Skeletal muscle satellite cell (primary cell): ENCODE results near the gene SPATA24.

Experiments used
- H3K27me3 ChIP-seq: 2 replicates; pipeline ENCODE4 v1.7.0; 2013; ENCODE audit warnings: low read length; ENCODE audit not compliant: control insufficient read depth, insufficient read depth
- H3K36me3 ChIP-seq: 2 replicates; pipeline ENCODE4 v1.7.0; 2013; ENCODE audit warnings: mild to moderate bottlenecking, control low read depth, low read length; ENCODE audit not compliant: insufficient read depth
- H3K4me1 ChIP-seq: 2 replicates; pipeline ENCODE4 v1.7.0; 2013; ENCODE audit warnings: low read length; ENCODE audit not compliant: control insufficient read depth, insufficient read depth
- H3K4me2 ChIP-seq: 2 replicates; pipeline ENCODE4 v1.7.0; 2013; ENCODE audit warnings: mild to moderate bottlenecking, low read length
- H3K4me3 ChIP-seq: 2 replicates; pipeline ENCODE4 v1.7.0; 2013; ENCODE audit warnings: low read length
- H3K9ac ChIP-seq: 2 replicates; pipeline ENCODE4 v1.7.0; 2013; ENCODE audit warnings: mild to moderate bottlenecking, low read depth, low read length, moderate library complexity
- H3K9me3 ChIP-seq: replicated peaks from 2 replicates; pipeline ENCODE4 v1.7.0; 2013; ENCODE audit warnings: mild to moderate bottlenecking, control low read depth, low read length

SPATA24 gene

GRCh38 chr5:139403418-139403786, 487 bp downstream of the SPATA24 start:
- peaks cover 10% of the 10 kb centered on the region for H3K4me1 ChIP-seq
- no peaks in the 10 kb centered on the region for H3K36me3 ChIP-seq
- peak overlapping the region; percentile 83 for H3K9ac ChIP-seq
- no peaks in the 10 kb centered on the region for H3K27me3 ChIP-seq
- H3K4me2 ChIP-seq = peak overlapping the region; percentile 94
- H3K4me3 ChIP-seq = peak overlapping the region; percentile 79
- H3K9me3 ChIP-seq = no peaks in the 10 kb centered on the region

DNA sequence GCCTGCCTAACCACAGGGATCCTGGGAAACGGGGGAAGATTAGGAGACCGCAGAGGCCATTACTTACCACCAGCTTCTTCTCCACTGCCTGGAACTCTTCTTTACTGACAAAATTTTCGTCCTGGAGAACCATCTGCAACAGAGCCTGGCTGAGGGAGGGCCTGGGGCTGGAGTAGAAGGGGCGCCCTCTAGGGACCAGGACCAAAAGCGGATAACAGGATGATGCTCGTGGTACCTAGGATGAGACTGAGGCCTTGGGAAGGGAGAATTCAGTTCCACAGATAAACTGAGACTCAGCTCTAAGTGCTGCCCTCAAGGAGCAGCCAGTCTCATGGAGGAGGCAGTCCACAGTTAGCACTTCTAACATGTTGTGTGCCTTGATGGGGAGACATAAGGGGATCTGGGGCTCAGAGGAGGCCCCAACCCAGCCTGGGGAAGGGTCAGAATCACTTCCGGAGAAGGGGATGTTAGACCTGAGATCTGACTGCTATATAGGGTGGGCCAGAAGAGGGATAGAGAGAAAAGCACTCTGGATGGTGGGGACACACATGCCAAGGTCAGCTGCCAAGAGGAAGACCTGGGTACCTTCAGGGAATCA, 1.2 kb downstream of the SPATA24 start:
- Histone ChIP-seq H3K4me1 (peaks cover 10% of the 10 kb centered on the region), H3K36me3 (no peaks in the 10 kb centered on the region), H3K9ac (peak overlapping the region; percentile 83), H3K4me2 (peak overlapping the region; percentile 94), H3K4me3 (no peak overlapping the region), H3K9me3 (no peaks in the 10 kb centered on the region), H3K27me3 (no peaks in the 10 kb centered on the region)

DNA sequence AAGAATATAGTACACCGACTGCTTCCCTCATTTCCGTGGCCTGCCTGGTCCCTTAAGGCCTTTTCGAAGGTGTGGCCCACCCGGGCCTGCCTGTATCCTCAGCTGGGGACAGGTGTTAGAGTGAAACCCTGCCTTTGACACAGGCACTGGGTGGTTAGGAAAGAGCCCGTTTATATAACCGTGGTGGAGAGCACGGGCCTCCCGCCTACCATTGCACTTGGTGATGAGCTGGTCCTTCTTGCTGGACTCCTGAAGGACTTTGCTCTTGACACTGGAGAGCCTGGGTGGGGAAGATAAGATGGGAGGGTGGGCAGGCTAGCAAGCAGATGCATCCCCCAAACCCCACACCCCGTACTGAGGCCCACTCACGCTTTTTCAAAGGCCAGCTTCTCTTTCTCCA, 2.3 kb downstream of the SPATA24 start:
- Histone ChIP-seq H3K4me2 (no peak overlapping the region), H3K4me1 (peaks cover 10% of the 10 kb centered on the region), H3K4me3 (no peak overlapping the region), H3K9ac (no peak overlapping the region), H3K36me3 (no peaks in the 10 kb centered on the region), H3K27me3 (no peaks in the 10 kb centered on the region), H3K9me3 (no peaks in the 10 kb centered on the region)

- Histone ChIP-seq H3K36me3 (no peaks in the 10 kb centered on the region), H3K27me3 (no peaks in the 10 kb centered on the region), H3K9ac (no peak overlapping the region), H3K4me3 (no peak overlapping the region), H3K4me1 (peaks cover 26% of the 10 kb centered on the region), H3K9me3 (no peaks in the 10 kb centered on the region), H3K4me2 (no peak overlapping the region)
Measured at GRCh38 chr5:139399501-139400121, 4.3 kb downstream of the SPATA24 start.

DNA sequence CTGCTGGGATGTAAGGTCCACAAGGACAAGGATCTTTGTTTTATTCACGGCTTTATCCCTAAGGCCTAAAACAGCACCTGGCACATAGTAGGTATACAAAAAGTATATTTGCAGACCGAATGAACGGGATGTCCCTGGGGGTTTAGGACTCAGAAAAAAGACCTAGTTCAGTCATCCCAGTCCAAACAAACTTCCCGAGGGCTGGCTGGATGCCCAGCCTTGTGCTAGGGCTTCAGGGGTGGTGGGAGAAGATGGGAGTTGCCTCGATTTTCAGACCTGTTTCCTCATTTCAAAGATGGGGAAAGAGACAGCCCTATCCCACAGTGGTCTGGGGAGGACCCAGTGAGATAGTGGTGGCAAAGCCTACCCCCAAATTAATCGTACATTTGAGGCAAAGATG, 6.0 kb downstream of the SPATA24 start:
- Histone ChIP-seq H3K4me1 (peaks cover 24% of the 10 kb centered on the region), H3K4me2 (no peak overlapping the region), H3K4me3 (no peak overlapping the region), H3K27me3 (peaks cover 6% of the 10 kb centered on the region), H3K9ac (no peak overlapping the region), H3K36me3 (no peaks in the 10 kb centered on the region), H3K9me3 (no peaks in the 10 kb centered on the region)

DNA sequence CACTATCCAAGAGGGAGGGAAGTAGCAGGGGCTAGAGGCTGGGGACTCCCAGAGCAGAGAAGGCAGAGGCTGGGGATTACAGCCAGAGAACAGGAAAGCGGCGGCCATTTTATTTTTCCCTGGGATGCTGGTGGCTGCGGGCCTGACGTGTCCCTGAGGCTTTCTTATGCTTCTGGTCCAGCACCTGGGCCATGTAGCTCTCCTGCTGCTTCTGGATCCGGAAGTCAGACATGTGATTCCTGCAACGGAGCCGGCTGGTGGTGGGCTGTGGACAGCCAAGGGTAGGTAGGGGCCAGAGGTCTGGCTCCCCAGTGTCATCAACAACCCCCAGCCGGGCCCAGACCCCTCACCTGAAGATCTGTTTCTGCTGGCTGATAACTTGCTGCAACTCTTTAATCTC, 7.2 kb downstream of the SPATA24 start:
- no peak overlapping the region for H3K4me2 ChIP-seq
- H3K36me3 ChIP-seq = no peaks in the 10 kb centered on the region
- H3K27me3 ChIP-seq = peaks cover 6% of the 10 kb centered on the region
- no peak overlapping the region for H3K9ac ChIP-seq
- no peak overlapping the region for H3K4me3 ChIP-seq
- H3K4me1 ChIP-seq = peaks cover 29% of the 10 kb centered on the region
- no peaks in the 10 kb centered on the region for H3K9me3 ChIP-seq

DNA sequence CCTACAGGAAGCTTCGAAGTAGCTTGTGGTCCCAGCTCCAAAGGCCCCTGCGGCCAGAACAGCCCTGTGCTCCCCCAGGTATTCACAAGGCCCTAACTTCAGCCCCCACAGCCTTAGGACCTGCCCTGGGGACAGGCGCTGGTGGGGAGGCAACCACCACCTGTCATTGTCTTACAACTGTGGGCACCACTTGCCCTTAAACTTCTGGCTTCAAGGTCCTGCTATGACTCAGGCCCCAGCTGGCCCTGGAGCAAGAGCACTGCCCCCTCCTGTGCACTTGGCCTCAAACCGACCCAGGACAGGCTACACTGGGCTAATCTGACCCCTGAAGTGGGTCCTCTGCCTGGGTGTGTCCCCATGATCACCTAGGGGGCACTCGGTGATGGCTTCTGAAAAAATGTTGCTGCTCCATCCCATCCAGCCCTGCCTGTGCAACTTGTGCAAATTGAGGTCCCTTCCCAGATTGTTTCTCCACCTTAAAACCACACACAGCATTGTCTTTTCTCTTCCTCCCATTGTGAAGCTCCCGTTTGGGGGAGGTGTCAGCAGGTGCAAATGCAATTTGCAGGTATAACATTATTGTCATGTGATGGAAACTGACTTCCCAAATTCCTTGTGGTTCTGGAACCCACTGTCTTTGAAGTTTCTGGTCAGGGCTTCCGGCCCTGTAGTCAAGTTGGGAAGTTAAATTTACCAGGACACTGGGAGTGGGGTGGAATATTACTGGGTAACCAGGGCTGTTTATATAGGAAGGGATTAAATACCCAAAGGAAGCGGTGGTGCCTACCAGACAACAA, 7.8 kb downstream of the SPATA24 start:
- H3K36me3 ChIP-seq = no peaks in the 10 kb centered on the region
- H3K4me1 ChIP-seq = peaks cover 36% of the 10 kb centered on the region
- no peak overlapping the region for H3K4me2 ChIP-seq
- no peaks in the 10 kb centered on the region for H3K9me3 ChIP-seq
- H3K9ac ChIP-seq = no peak overlapping the region
- no peak overlapping the region for H3K4me3 ChIP-seq
- H3K27me3 ChIP-seq = peaks cover 6% of the 10 kb centered on the region

DNA sequence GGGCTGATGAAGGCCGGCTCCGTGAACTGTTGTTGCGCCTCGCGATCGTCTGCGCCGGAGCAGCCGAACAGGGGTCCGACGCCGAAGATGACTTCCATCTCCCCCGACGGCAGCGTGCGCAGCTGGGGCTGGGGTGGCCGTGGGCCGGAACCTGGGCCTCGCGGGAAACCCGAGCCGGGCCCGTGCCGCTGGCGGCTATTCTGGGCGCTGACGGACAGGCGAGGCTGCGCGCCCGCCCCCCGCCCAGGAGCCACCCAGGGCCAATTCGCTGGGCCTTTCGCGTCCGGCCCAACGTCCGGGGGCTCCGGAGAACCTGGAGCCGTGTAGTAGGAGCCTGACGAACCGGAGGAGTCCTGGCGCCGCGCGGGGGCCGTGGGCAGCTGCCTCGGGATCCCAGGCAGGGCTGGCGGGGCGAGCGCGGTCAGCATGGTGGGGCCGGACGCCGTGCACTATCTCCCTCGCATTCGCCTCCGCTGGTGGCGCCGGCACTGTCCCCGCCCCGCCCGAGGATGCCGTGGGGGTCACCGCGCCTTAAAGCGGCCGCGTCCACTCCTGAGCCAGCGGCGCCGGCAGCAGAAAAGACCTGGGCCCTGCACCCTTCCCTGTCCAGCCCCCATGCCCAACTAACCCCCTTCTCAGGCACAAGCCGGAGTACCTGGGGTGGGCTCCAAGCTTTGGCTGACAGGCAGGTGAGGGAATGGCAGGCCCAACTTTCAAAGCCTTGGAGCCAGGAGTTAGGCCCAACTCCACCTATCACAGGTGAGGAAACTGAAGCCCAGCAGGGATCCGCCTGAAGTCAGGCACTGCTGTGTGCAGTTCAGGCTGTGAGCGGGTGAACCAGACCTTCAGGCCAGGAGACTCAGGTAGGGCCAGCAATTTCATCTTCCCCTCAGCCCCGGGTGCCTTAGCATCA, 9.0 kb downstream of the SPATA24 start, which contains the start of gene PROB1:
PROB1 (minus strand) TSS at position 451 of the 913 bp plus-strand sequence; CDS start at position 428, 23 bp downstream.
- H3K4me1 ChIP-seq = peaks cover 36% of the 10 kb centered on the region
- H3K9ac ChIP-seq = peak within 1 kb of the TSS; percentile 57
- peaks cover 6% of the 10 kb centered on the region for H3K27me3 ChIP-seq
- peak within 1 kb of the TSS; percentile 68 for H3K4me2 ChIP-seq
- H3K36me3 ChIP-seq = no peaks in the 10 kb centered on the region
- H3K9me3 ChIP-seq = no peaks in the 10 kb centered on the region
- H3K4me3 ChIP-seq = peak within 1 kb of the TSS; percentile 67

GRCh38 chr5:139394123-139394653, 9.7 kb downstream of the SPATA24 start:
- Histone ChIP-seq H3K4me1 (peaks cover 36% of the 10 kb centered on the region), H3K27me3 (peaks cover 6% of the 10 kb centered on the region), H3K36me3 (no peaks in the 10 kb centered on the region), H3K4me3 (peak overlapping the region; percentile 67), H3K4me2 (peak overlapping the region; percentile 68), H3K9ac (peak overlapping the region; percentile 57), H3K9me3 (no peaks in the 10 kb centered on the region)

DNA sequence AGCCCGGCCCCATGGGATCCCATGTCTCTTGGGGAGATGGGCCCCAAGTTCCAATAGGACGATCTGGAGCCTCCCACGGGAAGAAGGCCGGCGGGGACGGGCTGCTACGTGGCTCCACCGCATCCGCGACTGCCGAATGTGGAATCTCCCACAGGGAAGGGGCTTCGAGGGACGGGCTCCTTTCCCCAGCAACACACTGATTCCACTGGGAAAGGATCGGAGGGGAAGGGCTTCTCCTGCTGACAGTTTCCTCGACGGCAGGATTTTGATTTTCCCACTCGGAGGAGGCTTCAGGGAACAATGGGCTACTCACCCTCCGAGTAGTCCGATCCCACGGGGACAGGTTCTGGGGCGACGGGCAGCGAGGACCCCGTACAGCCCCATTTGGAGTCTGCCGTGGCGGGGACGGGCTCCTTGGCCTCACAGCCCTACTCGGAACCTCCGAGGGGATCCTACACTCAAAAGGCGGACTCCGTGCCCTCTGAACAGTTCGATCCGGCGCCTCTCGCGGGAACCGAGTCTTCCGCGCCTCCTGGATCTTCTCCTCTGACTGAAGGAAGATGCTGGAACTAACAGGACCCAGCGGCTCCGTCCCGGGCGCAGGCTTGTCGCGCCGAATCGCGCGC, 10.3 kb downstream of the SPATA24 start:
- H3K36me3 ChIP-seq = no peaks in the 10 kb centered on the region
- peak overlapping the region; percentile 57 for H3K9ac ChIP-seq
- H3K4me1 ChIP-seq = peaks cover 36% of the 10 kb centered on the region
- H3K27me3 ChIP-seq = peaks cover 6% of the 10 kb centered on the region
- peak overlapping the region; percentile 67 for H3K4me3 ChIP-seq
- peak overlapping the region; percentile 68 for H3K4me2 ChIP-seq
- H3K9me3 ChIP-seq = no peaks in the 10 kb centered on the region
